ENCODE data around the gene DOCK4.

DOCK4 gene

DNA sequence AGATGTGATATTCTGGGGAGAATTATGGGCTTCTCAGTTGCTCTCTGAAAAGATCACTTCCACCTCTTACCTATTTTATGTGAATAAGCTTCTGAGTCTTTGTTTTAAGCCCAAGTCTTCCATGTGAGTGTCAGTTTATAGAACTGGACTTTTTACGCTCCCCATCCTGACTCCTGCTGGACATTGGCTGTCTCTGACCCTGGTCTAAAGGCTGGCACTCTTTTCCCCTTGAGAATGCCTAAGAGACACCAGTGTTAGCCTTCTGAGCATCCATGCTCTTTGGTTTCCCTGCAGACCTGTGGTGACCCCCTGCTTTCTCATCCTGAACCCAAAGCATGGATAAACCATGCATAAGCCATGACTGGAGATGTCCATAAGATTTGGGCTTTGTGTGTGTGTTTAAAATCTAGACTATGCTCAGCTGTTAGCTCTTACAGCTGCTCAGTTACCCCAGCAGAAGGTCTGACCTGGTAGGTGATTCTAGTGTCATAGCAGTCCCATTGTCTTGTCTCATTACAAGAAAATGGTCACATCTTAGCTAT, 495.3 kb downstream of the DOCK4 start:
- in situ Hi-C loops (cut with MboI; ENCODE audit: low pct_unique_long_range_greater_than_20kb, low sequenced_read_pairs, unreplicated experiment): no loop called here
- DNase-seq (ENCODE audit: low spot score): no peak
- TF ChIP-seq, protein P1, sequence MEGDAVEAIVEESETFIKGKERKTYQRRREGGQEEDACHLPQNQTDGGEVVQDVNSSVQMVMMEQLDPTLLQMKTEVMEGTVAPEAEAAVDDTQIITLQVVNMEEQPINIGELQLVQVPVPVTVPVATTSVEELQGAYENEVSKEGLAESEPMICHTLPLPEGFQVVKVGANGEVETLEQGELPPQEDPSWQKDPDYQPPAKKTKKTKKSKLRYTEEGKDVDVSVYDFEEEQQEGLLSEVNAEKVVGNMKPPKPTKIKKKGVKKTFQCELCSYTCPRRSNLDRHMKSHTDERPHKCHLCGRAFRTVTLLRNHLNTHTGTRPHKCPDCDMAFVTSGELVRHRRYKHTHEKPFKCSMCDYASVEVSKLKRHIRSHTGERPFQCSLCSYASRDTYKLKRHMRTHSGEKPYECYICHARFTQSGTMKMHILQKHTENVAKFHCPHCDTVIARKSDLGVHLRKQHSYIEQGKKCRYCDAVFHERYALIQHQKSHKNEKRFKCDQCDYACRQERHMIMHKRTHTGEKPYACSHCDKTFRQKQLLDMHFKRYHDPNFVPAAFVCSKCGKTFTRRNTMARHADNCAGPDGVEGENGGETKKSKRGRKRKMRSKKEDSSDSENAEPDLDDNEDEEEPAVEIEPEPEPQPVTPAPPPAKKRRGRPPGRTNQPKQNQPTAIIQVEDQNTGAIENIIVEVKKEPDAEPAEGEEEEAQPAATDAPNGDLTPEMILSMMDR (IDR thresholded peaks at IDR 0.05; ENCODE audit: extremely low read depth, insufficient read depth, missing control alignments): no peak

DNA sequence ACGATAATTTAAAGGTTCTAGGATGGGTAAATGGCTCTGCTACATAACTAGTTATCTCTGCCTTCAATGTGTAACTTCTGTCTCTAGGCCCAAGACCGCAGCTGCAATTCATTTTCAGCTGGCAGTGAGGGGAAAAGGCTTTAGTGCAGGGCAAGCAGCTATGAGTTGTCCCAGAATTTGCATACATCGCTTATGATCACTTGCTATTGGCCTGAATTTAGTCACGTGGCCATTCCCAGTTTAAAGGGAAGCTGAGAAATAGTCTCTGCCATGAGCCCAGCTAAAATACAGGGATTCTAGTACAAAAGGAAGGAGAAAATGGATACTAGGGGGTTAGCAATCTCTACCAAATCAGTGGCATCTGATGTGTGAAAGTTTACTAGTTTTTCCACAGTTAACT, 498.1 kb downstream of the DOCK4 start:
- no peak for DNase-seq (ENCODE audit: low spot score)
- in situ Hi-C loops (cut with MboI; ENCODE audit: low pct_unique_long_range_greater_than_20kb, low sequenced_read_pairs, unreplicated experiment): no loop called here
- TF ChIP-seq, protein P1 (IDR thresholded peaks at IDR 0.05; ENCODE audit: extremely low read depth, insufficient read depth, missing control alignments): no peak

DNA sequence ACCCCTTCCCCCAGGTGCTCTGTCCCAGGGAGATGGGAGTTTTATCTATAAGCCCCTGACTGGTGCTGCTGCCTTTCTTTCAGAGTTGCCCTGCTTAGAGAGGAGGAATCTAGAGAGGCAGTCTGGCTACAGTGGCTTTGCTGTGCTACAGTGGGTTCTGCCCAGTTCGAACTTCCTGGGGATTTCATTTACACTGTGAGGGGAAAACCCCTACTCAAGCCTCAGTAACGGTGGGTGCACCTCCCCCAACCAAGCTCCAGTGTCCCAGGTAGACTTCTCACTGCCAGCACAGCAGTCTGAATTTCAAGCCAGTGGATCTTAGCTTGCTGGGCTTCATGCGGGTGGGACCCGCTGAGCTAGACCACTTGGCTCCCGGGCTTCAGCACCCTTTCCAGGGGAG, 500.4 kb downstream of the DOCK4 start:
- in situ Hi-C loops (cut with MboI; ENCODE audit: low pct_unique_long_range_greater_than_20kb, low sequenced_read_pairs, unreplicated experiment): no loop called here
- DNase-seq (ENCODE audit: low spot score): no peak
- TF ChIP-seq, protein P1 (IDR thresholded peaks at IDR 0.05; ENCODE audit: extremely low read depth, insufficient read depth, missing control alignments): no peak

DNA sequence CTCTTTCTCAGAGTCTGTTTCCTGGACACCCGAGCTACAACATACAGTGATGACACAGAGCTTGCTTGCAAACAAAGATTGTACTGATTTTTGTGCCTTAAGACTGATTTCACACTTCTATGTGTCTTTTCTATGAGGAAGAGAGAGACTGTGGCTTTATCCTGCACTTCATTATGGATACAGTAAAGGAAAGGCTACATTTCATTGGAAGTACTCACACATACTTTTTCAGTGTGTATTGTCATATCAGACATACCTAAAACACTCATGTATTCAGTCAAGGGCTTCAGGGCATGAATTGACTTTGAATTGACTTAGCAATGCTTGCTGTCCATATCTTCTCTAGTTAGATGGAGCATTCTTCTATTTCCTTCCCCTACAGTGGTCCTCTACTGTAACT, 508.4 kb downstream of the DOCK4 start:
- TF ChIP-seq, protein P1 (IDR thresholded peaks at IDR 0.05; ENCODE audit: extremely low read depth, insufficient read depth, missing control alignments): no peak
- in situ Hi-C loops (cut with MboI; ENCODE audit: low pct_unique_long_range_greater_than_20kb, low sequenced_read_pairs, unreplicated experiment): no loop called here
- DNase-seq (ENCODE audit: low spot score): no peak

DNA sequence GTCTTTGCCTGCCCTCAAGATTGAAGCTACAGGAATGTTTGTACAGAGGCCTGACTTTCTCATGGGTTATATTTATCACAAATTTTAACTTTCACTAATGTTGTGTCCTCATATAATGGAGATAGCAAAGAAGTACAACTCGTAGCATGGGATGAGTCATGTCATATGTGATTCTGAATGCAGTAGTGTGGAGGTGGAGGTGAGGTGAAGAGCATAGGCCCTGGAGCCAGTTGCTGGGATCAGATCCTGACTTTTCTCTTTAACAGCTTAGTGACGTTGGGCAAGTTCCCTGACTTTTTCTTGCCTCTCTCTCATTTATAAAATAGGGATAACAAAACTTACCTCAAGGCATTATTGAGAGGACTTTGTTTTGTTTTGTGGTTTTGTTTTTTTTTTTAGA, 511.8 kb downstream of the DOCK4 start:
- TF ChIP-seq, protein P1 (IDR thresholded peaks at IDR 0.05; ENCODE audit: extremely low read depth, insufficient read depth, missing control alignments): no peak
- DNase-seq (ENCODE audit: low spot score): no peak

DNA sequence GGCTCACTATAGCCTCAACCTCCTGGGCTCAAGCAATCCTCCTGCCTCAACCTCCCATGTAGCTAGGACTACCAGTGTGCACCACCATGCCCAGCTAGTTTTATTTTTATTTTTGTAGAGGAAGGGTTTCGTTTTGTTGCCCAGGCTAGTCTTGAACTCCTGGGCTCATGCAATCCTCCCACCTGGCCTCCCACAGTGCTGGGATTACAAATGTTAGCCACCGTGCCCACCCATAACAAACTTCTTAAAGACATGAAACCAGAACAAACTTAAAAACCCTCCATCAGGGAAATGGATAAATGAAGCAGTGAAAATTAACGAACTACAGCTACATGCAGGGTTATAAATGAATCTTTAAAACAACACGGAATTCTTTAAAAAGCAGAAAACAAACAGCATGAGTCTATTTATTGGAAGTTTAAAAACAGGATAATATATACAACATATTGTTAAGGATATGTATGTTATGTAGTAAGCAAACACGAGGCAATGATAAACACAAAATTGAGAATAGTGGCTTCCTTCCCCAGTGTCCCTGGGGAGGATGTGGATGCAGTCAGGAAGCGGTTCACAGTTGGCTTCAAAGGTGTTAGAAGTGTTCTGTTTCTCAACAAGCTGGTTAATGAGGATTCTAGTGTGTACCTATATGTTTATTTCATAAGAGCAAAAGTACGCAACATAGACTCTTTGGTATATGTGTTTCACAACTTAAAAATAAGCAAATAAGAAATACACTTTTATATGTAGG, 515.7 kb downstream of the DOCK4 start:
- no peak for DNase-seq (ENCODE audit: low spot score)
- TF ChIP-seq, protein P1 (IDR thresholded peaks at IDR 0.05; ENCODE audit: extremely low read depth, insufficient read depth, missing control alignments): no peak
- in situ Hi-C loops (cut with MboI; ENCODE audit: low pct_unique_long_range_greater_than_20kb, low sequenced_read_pairs, unreplicated experiment): no loop called here

More for the DNA sequence above, 511.8 kb downstream of the DOCK4 start:
- in situ Hi-C loops (cut with MboI; ENCODE audit: low pct_unique_long_range_greater_than_20kb, low sequenced_read_pairs, unreplicated experiment): no loop called here

Data from GM13977 (cell line).